DOHH2 (cell line): Measurements from ENCODE around the gene MED14.

Source experiments
- EZH2phosphoT487 ChIP-seq: fragments of 200-600 bp; sonication (generic); IDR thresholded peaks from 2 replicates; pipeline ENCODE4 v1.6.1; 2017; ENCODE audit warnings: borderline replicate concordance, mild to moderate bottlenecking, antibody characterized with exemption, low read length, moderate library complexity, mixed read lengths
- TF ChIP-seq, protein P1 (sequence below): fragments of 200-600 bp; sonication (generic); IDR thresholded peaks from one replicate; pipeline ENCODE4 v1.5.1; 2014; ENCODE audit warnings: antibody characterized with exemption, mild to moderate bottlenecking, low read depth, low read length; ENCODE audit not compliant: poor library complexity, severe bottlenecking

- TF ChIP-seq, protein P1, sequence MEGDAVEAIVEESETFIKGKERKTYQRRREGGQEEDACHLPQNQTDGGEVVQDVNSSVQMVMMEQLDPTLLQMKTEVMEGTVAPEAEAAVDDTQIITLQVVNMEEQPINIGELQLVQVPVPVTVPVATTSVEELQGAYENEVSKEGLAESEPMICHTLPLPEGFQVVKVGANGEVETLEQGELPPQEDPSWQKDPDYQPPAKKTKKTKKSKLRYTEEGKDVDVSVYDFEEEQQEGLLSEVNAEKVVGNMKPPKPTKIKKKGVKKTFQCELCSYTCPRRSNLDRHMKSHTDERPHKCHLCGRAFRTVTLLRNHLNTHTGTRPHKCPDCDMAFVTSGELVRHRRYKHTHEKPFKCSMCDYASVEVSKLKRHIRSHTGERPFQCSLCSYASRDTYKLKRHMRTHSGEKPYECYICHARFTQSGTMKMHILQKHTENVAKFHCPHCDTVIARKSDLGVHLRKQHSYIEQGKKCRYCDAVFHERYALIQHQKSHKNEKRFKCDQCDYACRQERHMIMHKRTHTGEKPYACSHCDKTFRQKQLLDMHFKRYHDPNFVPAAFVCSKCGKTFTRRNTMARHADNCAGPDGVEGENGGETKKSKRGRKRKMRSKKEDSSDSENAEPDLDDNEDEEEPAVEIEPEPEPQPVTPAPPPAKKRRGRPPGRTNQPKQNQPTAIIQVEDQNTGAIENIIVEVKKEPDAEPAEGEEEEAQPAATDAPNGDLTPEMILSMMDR: no peak
- no peak for TF ChIP-seq EZH2phosphoT487
Measured at GRCh38 chrX:40778861-40779575, 43.7 kb upstream of the MED14 start.
